Measurements from ENCODE around the gene CNOT1.
"Not testable (repeated sequence)": the region's sequence is repeated elsewhere in the genome, so short reads cannot be mapped to it uniquely, and the experiment has no call there.

Gene CNOT1

GRCh38 chr16:58637021-58637420 is 7.4 kb upstream of the CNOT1 start:
- DNase-seq = not testable (repeated sequence)

GRCh38 chr16:58636466-58636865 is 6.8 kb upstream of the CNOT1 start:
- DNase-seq = no peak

GRCh38 chr16:58635502-58635901 is 5.9 kb upstream of the CNOT1 start:
- no peak for DNase-seq

GRCh38 chr16:58634265-58634802 is 4.7 kb upstream of the CNOT1 start:
- no peak for DNase-seq

GRCh38 chr16:58628845-58629732 is 537 bp downstream of the CNOT1 start:
- peak; percentile 75 for DNase-seq

- DNase-seq = no peak
Measured at GRCh38 chr16:58624209-58624608, 5.4 kb downstream of the CNOT1 start.

GRCh38 chr16:58620396-58620795 is 9.2 kb downstream of the CNOT1 start:
- DNase-seq = no peak

- DNase-seq = no peak
Measured at GRCh38 chr16:58615280-58615679, 14.3 kb downstream of the CNOT1 start.

- DNase-seq = no peak
Measured at GRCh38 chr16:58614860-58615259, 14.8 kb downstream of the CNOT1 start.

- DNase-seq = no peak
Measured at GRCh38 chr16:58614212-58614611, 15.4 kb downstream of the CNOT1 start.

GRCh38 chr16:58612965-58613364 is 16.7 kb downstream of the CNOT1 start:
- not testable (repeated sequence) for DNase-seq

- DNase-seq = no peak
Measured at GRCh38 chr16:58608601-58609136, 21.0 kb downstream of the CNOT1 start.

- no peak for DNase-seq
Measured at GRCh38 chr16:58605562-58605961, 24.1 kb downstream of the CNOT1 start.

- no peak for DNase-seq
Measured at GRCh38 chr16:58591083-58591482, 38.5 kb downstream of the CNOT1 start.

- no peak for DNase-seq
Measured at GRCh38 chr16:58589326-58589905, 40.2 kb downstream of the CNOT1 start.

GRCh38 chr16:58588406-58588805 is 41.2 kb downstream of the CNOT1 start:
- DNase-seq = no peak

GRCh38 chr16:58586340-58587030 is 43.1 kb downstream of the CNOT1 start:
- DNase-seq = peak; percentile 13

- DNase-seq = no peak
Measured at GRCh38 chr16:58584831-58585505, 44.7 kb downstream of the CNOT1 start.

- peak; percentile 18 for DNase-seq
Measured at GRCh38 chr16:58582971-58583765, 46.5 kb downstream of the CNOT1 start.

- no peak for DNase-seq
Measured at GRCh38 chr16:58582133-58582532, 47.5 kb downstream of the CNOT1 start.

- DNase-seq = no peak
Measured at GRCh38 chr16:58579587-58579986, 50.0 kb downstream of the CNOT1 start.

GRCh38 chr16:58578642-58579041 is 51.0 kb downstream of the CNOT1 start:
- DNase-seq = no peak

All from hematopoietic multipotent progenitor cell treated with erythropoietin and hydrocortisone succinate and interleukin-3 and kit ligand, for 4 days (in vitro differentiated cells).